GM18951 (cell line): Measurements from ENCODE around the gene EFCAB12.

Source experiments
- POLR2A ChIP-seq: IDR thresholded peaks from 4 replicates; pipeline ENCODE4 v1.6.1; 2011; ENCODE audit warnings: mild to moderate bottlenecking; ENCODE audit not compliant: insufficient read length, insufficient read depth; ENCODE audit errors: extremely low read depth
- in situ Hi-C: fragments of 300-500 bp; cut with MboI; formaldehyde crosslinking; loops from one replicate; pipeline ENCODE4 v1.12.0; 2022; ENCODE audit warnings: low sequenced_read_pairs, mixed read lengths, inconsistent platforms; ENCODE audit not compliant: unreplicated experiment

Gene EFCAB12

DNA sequence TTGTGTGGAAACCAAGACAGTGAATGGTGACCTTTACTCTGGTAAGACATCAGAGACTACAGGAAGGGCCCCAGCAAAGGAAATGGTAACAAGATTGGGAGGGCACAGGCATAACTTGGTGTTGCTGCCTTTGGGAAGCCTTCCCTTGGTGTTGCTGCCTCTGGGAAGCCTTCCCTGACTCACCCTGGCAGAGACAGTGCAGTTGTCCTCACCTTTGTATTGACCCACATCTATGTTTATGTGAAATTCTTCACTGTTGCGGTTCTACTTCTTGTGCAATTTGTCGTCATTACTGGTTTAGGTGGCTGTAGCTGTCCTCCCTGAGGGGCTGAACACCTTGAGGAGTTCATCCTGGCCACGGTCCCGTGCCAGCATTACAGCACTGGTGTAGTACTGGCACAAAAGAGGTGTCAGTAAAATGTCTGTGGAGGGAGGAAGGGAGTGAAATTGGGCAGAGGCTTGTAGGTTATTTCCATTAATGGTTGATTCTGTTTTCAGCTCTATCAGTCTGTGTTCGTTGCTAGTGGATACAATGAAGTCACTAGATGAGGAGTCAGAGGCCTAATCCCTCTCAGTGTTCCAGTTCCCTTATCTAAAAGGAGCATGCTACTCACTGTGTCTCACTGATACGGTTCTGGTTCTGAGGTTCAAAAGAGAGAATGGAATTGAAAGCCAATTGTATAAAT lies 33.2 kb upstream of the EFCAB12 start:
- in situ Hi-C loops, result no loop called here
- TF ChIP-seq POLR2A, result no peak

DNA sequence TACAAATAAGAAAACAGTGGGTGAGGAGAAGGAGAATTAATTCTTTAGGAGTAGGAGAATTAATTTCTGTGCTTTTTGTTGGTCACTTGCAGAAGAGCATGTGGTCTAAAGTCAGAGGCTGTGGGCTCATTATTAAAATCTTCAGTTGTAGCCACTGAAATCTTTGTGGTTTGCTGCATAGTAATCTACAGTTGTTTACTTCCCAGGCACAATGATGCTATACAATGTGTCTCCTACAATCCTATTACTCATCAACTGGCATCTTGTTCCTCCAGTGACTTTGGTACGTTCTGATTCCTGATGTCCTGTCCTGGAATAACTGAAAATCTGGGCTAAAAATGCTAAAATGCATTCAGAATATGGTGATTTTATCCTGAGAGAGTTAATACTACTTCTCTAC lies 32.6 kb upstream of the EFCAB12 start:
- no peak for TF ChIP-seq POLR2A
- in situ Hi-C loops, result no loop called here

DNA sequence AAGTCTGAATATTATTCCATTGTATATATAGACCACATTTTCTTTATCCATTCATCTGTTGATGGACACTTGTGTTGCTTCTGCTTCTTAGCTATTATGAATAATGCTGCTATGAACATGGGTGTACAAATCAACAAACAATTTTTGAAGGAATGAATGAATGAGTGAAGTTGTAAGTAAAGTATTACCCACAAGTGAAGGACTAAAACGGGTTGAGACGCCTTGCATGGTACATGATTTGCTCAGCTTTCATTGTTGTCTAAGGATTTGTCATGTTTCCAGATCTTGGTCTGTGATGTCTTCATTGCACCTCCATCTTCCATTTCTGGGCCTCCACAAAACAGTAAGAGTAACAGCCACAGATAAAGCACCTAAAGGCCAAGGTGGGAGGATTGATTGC lies 32.1 kb upstream of the EFCAB12 start:
- in situ Hi-C loops, result no loop called here
- no peak for TF ChIP-seq POLR2A

DNA sequence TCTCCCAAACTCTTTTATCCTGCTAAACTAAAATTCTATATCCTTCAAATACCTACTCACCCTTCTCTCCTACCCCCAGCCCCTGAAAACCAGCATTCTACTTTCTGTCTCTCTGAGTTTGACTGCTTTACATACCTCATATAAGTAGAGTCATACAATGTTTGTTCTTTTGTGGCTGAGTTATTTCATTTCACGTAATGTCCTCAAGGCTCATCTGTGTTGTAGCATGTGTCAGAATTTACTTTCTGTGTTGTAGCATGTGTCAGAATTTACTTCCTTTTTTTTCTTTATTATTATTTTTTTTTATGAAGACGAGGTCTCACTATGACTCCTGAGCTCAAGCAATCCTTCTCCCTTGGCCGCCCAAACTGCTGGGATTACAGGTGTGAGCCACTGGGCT lies 31.7 kb upstream of the EFCAB12 start:
- no peak for TF ChIP-seq POLR2A
- in situ Hi-C loops, result no loop called here

- no peak for TF ChIP-seq POLR2A
- in situ Hi-C loops, result no loop called here
Measured at GRCh38 chr3:129453732-129454131, 25.3 kb upstream of the EFCAB12 start.

GRCh38 chr3:129449279-129450115 lies 21.1 kb upstream of the EFCAB12 start:
- in situ Hi-C loops, result no loop called here
- no peak for TF ChIP-seq POLR2A

DNA sequence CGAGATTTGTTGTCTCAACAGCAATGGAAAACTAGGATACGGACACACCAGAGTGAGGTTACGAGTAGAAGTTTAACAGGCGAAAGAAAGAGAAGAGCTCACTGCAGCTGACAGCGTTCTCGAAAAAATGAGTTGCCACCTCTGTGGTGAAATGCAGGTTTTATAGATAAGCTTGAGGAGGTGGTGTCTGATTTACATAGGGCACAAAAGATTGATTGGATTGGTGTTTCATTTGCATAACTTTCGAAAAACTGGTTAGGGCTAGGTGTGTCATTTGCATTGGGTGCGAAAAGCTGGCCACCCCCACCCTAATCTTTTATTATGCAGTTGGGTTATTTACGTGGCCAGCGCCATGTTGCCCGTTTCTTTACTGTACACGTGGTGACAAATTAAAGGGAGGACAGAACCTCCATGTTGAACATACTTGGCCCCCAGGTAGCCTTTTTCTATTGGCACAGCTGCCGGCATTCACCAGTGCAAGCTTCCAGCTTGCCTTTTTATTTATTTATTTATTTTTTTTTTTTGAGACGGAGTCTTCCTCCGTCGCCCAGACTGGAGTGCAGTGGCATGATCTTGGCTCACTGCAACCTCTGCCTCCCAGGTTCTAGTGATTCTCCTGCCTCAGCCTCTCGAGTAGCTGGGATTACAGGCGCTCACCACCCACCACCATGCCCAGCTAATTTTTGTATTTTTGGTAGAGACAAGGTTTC lies 19.9 kb upstream of the EFCAB12 start:
- in situ Hi-C loops, result no loop called here
- TF ChIP-seq POLR2A, result no peak

DNA sequence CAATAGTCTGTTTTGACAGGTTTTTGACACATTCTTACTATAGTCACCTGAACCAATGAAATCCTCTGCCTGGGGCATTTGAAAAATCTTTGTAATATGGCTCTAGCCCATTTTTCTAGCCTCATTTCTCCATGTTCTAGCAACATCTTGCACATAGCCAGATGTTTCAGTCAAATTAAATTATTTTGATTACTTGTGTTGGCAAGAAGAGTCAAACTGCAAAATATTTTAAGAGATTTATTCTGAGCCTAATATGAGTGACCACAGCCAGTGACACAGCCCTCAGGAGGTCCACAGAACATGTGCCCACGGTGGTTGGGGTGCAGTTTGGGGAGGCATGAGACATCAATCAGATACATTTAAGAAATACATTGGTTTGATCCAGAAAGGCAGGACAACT lies 18.5 kb upstream of the EFCAB12 start:
- in situ Hi-C loops, result no loop called here
- no peak for TF ChIP-seq POLR2A

- TF ChIP-seq POLR2A, result no peak
- in situ Hi-C loops, result no loop called here
Measured at GRCh38 chr3:129445471-129445870, 17.0 kb upstream of the EFCAB12 start.

GRCh38 chr3:129442947-129443346 lies 14.5 kb upstream of the EFCAB12 start:
- in situ Hi-C loops, result no loop called here

GRCh38 chr3:129442486-129442885 lies 14.1 kb upstream of the EFCAB12 start:
- in situ Hi-C loops, result no loop called here

More at GRCh38 chr3:129442947-129443346, 14.5 kb upstream of the EFCAB12 start:
- TF ChIP-seq POLR2A, result no peak

GRCh38 chr3:129441782-129442181 lies 13.3 kb upstream of the EFCAB12 start:
- in situ Hi-C loops, result no loop called here
- TF ChIP-seq POLR2A, result no peak

More at GRCh38 chr3:129442486-129442885, 14.1 kb upstream of the EFCAB12 start:
- TF ChIP-seq POLR2A, result no peak

DNA sequence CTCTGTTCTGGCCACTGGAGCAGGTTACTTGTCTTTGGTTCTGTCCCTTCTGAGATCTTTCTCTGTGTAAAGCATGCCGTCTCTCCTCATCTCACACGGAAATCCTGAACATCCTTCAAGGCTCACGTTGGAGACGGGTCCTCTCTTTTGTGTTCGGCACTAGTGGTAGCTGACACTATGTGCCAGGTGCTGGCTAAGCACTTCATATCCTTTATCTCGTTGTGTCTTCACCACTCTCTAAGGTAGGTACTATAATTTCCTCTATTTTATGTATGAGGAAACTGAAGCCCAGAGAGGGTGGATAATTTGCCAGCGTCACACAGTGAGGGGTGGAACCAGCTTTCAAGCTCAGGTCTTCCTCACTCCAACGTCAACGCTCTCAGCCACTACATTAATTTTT lies 12.8 kb upstream of the EFCAB12 start:
- in situ Hi-C loops, result no loop called here
- TF ChIP-seq POLR2A, result no peak
